ENCODE results near the gene VMAC. TPM values are rescaled to one million over a fixed set of nuclear protein-coding genes. Genes with fewer than 3 reads are reported as not detected.
A peak's percentile ranks its signal among the peaks of the same experiment; 100 is the strongest.

The VMAC gene
- total RNA-seq, 2 experiments from 2014 or later: 15.6 to 17.5 TPM

- Mint-ChIP-seq H3K9me3 (no peaks in the 10 kb centered on the region), H3K27ac (no peak overlapping the region), H3K4me3 (no peak overlapping the region), H3K4me1 (no peaks in the 10 kb centered on the region), H3K27me3 (peaks cover 11% of the 10 kb centered on the region), H3K36me3 (no peaks in the 10 kb centered on the region)
- ATAC-seq (ENCODE audit: low read depth) (no peak), DNase-seq (no peak)
- POLR2A ChIA-PET: interaction anchor here (1.1 to 3.0 kb wide), 2 partner anchors 11 to 64 kb away, joined by 3 to 15 read pairs; partner anchors contain the start of gene NDUFA11
Measured at GRCh38 chr19:5892772-5893275, 11.8 kb upstream of the VMAC start.

- Mint-ChIP-seq H3K27me3 (peaks cover 8% of the 10 kb centered on the region), H3K4me3 (no peak overlapping the region), H3K27ac (no peak overlapping the region), H3K36me3 (no peaks in the 10 kb centered on the region), H3K9me3 (no peaks in the 10 kb centered on the region), H3K4me1 (no peaks in the 10 kb centered on the region)
- DNase-seq: no peak
- no peak for ATAC-seq (ENCODE audit: low read depth)
- POLR2A ChIA-PET: interaction anchor here (1.1 to 3.0 kb wide), 2 partner anchors 10 to 65 kb away, joined by 3 to 15 read pairs; partner anchors contain the start of gene NDUFA11
Measured at GRCh38 chr19:5893296-5893903, 11.3 kb upstream of the VMAC start.

- no peaks in the 10 kb centered on the region for H3K4me1 Mint-ChIP-seq
- no peaks in the 10 kb centered on the region for H3K9me3 Mint-ChIP-seq
- no peak overlapping the region for H3K4me3 Mint-ChIP-seq
- peaks cover 5% of the 10 kb centered on the region for H3K27me3 Mint-ChIP-seq
- DNase-seq (no peak), ATAC-seq (ENCODE audit: low read depth) (no peak)
- no peak overlapping the region for H3K27ac Mint-ChIP-seq
- POLR2A ChIA-PET: interaction anchor here (1.1 kb wide), 1 partner anchor 65 kb away, joined by 3 read pairs; no protein-coding TSS in a partner anchor
- no peaks in the 10 kb centered on the region for H3K36me3 Mint-ChIP-seq
Measured at GRCh38 chr19:5893907-5894703, 10.6 kb upstream of the VMAC start.

GRCh38 chr19:5894704-5895349 lies 9.8 kb upstream of the VMAC start:
- Mint-ChIP-seq H3K4me1 (no peaks in the 10 kb centered on the region), H3K27me3 (peaks cover 4% of the 10 kb centered on the region), H3K4me3 (no peak overlapping the region), H3K36me3 (no peaks in the 10 kb centered on the region), H3K27ac (no peak overlapping the region), H3K9me3 (no peaks in the 10 kb centered on the region)
- POLR2A ChIA-PET: no interaction called here
- DNase-seq (no peak), ATAC-seq (ENCODE audit: low read depth) (no peak)

GRCh38 chr19:5895409-5895808 lies 9.3 kb upstream of the VMAC start:
- peaks cover 4% of the 10 kb centered on the region for H3K27me3 Mint-ChIP-seq
- H3K4me3 Mint-ChIP-seq: no peak overlapping the region
- no peaks in the 10 kb centered on the region for H3K4me1 Mint-ChIP-seq
- no peak overlapping the region for H3K27ac Mint-ChIP-seq
- no peaks in the 10 kb centered on the region for H3K9me3 Mint-ChIP-seq
- POLR2A ChIA-PET: no interaction called here
- DNase-seq (no peak), ATAC-seq (ENCODE audit: low read depth) (no peak)
- no peaks in the 10 kb centered on the region for H3K36me3 Mint-ChIP-seq

- no peak for DNase-seq
- no peak for ATAC-seq (ENCODE audit: low read depth)
- H3K36me3 Mint-ChIP-seq: peaks cover under 1% of the 10 kb centered on the region
- H3K9me3 Mint-ChIP-seq: no peaks in the 10 kb centered on the region
- POLR2A ChIA-PET: no interaction called here
- H3K27me3 Mint-ChIP-seq: peaks cover 3% of the 10 kb centered on the region
- H3K4me1 Mint-ChIP-seq: peaks cover under 1% of the 10 kb centered on the region
- H3K27ac Mint-ChIP-seq: peak overlapping the region; percentile 35
- H3K4me3 Mint-ChIP-seq: no peak overlapping the region
Measured at GRCh38 chr19:5895890-5896289, 8.8 kb upstream of the VMAC start.

GRCh38 chr19:5896365-5897076 lies 8.2 kb upstream of the VMAC start:
- ATAC-seq (ENCODE audit: low read depth) (no peak), DNase-seq (no peak)
- Mint-ChIP-seq H3K9me3 (no peaks in the 10 kb centered on the region), H3K27me3 (peaks cover 2% of the 10 kb centered on the region), H3K4me3 (no peak overlapping the region), H3K27ac (no peak overlapping the region), H3K4me1 (peaks cover 6% of the 10 kb centered on the region), H3K36me3 (peaks cover 2% of the 10 kb centered on the region)
- POLR2A ChIA-PET: no interaction called here

- Mint-ChIP-seq H3K4me3 (no peak overlapping the region), H3K36me3 (peaks cover 2% of the 10 kb centered on the region), H3K27me3 (no peaks in the 10 kb centered on the region), H3K9me3 (no peaks in the 10 kb centered on the region), H3K27ac (no peak overlapping the region), H3K4me1 (peaks cover 8% of the 10 kb centered on the region)
- POLR2A ChIA-PET: no interaction called here
- no peak for ATAC-seq (ENCODE audit: low read depth)
- no peak for DNase-seq
Measured at GRCh38 chr19:5897189-5897969, 7.3 kb upstream of the VMAC start.

GRCh38 chr19:5899728-5900526 lies 4.7 kb upstream of the VMAC start:
- Mint-ChIP-seq H3K27ac (no peak overlapping the region), H3K36me3 (peaks cover 7% of the 10 kb centered on the region), H3K9me3 (no peaks in the 10 kb centered on the region), H3K4me1 (peaks cover 12% of the 10 kb centered on the region), H3K4me3 (no peak overlapping the region), H3K27me3 (no peaks in the 10 kb centered on the region)
- DNase-seq: no peak
- no peak for ATAC-seq (ENCODE audit: low read depth)
- POLR2A ChIA-PET: interaction anchor here (0.7 kb wide), 2 partner anchors 8 to 86 kb away, joined by 3 read pairs; no protein-coding TSS in a partner anchor

- H3K27me3 Mint-ChIP-seq: no peaks in the 10 kb centered on the region
- ATAC-seq (ENCODE audit: low read depth) (no peak), DNase-seq (no peak)
- peaks cover 13% of the 10 kb centered on the region for H3K4me1 Mint-ChIP-seq
- peaks cover 7% of the 10 kb centered on the region for H3K36me3 Mint-ChIP-seq
- H3K4me3 Mint-ChIP-seq: no peak overlapping the region
- peak overlapping the region; percentile 36 for H3K27ac Mint-ChIP-seq
- POLR2A ChIA-PET: interaction anchor here (0.7 to 4.3 kb wide), 3 partner anchors 72 to 116 kb away, joined by 3 to 72 read pairs (median 4); no protein-coding TSS in a partner anchor
- no peaks in the 10 kb centered on the region for H3K9me3 Mint-ChIP-seq
Measured at GRCh38 chr19:5900976-5901375, 3.7 kb upstream of the VMAC start.

- peak overlapping the region; percentile 96 for H3K4me3 Mint-ChIP-seq
Measured at GRCh38 chr19:5903056-5903623, 1.5 kb upstream of the VMAC start.

More at GRCh38 chr19:5903056-5903623, 1.5 kb upstream of the VMAC start:
- Mint-ChIP-seq H3K36me3 (peaks cover 10% of the 10 kb centered on the region), H3K4me1 (peaks cover 21% of the 10 kb centered on the region), H3K27ac (peak overlapping the region; percentile 99), H3K27me3 (no peaks in the 10 kb centered on the region), H3K9me3 (no peaks in the 10 kb centered on the region)
- DNase-seq (no peak), ATAC-seq (ENCODE audit: low read depth) (no peak)
- POLR2A ChIA-PET: interaction anchor here (0.6 to 4.3 kb wide), 18 partner anchors 11 to 1567 kb away, joined by 3 to 72 read pairs (median 6); partner anchors contain the start of genes CATSPERD, LONP1, NRTN and RANBP3
